ENCODE results near the gene LARP4.
"Not testable (repeated sequence)": the region's sequence is repeated elsewhere in the genome, so short reads cannot be mapped to it uniquely, and the experiment has no call there.

Gene LARP4

GRCh38 chr12:50400638-50401499, at the start of gene LARP4:
LARP4 (plus strand) TSS chr12:50400885; CDS start chr12:50401011, 126 bp downstream.
- peak; percentile 87 to 92 for DNase-seq

GRCh38 chr12:50351120-50352043, 49.3 kb upstream of the LARP4 start:
- DNase-seq: no peak

- no peak for DNase-seq
These were observed 47.3 kb upstream of the LARP4 start for GRCh38 chr12:50353404-50353803.

GRCh38 chr12:50353869-50354593, 46.7 kb upstream of the LARP4 start:
- DNase-seq: no peak

GRCh38 chr12:50354908-50355307, 45.8 kb upstream of the LARP4 start:
- no peak for DNase-seq

- DNase-seq: no peak
These were observed 45.3 kb upstream of the LARP4 start for GRCh38 chr12:50355365-50355764.

GRCh38 chr12:50362671-50363070, 38.0 kb upstream of the LARP4 start:
- DNase-seq: no peak

- DNase-seq: no peak
These were observed 37.5 kb upstream of the LARP4 start for GRCh38 chr12:50363141-50363540.

GRCh38 chr12:50365709-50366406, 34.8 kb upstream of the LARP4 start:
- no peak for DNase-seq

- not testable (repeated sequence) for DNase-seq
These were observed 30.0 kb upstream of the LARP4 start for GRCh38 chr12:50370672-50371071.

GRCh38 chr12:50375802-50376201, 24.9 kb upstream of the LARP4 start:
- no peak for DNase-seq

GRCh38 chr12:50380761-50381325, 19.8 kb upstream of the LARP4 start:
- DNase-seq: no peak

- DNase-seq: no peak
These were observed 13.2 kb upstream of the LARP4 start for GRCh38 chr12:50387487-50387886.

- no peak for DNase-seq
These were observed 12.7 kb upstream of the LARP4 start for GRCh38 chr12:50387972-50388478.

- not testable (repeated sequence) for DNase-seq
These were observed 11.9 kb upstream of the LARP4 start for GRCh38 chr12:50388793-50389192.

- no peak for DNase-seq
These were observed 10.4 kb upstream of the LARP4 start for GRCh38 chr12:50390316-50390741.

- DNase-seq: no peak
These were observed 6.1 kb upstream of the LARP4 start for GRCh38 chr12:50394469-50395029.

GRCh38 chr12:50397117-50397650, 3.5 kb upstream of the LARP4 start:
- DNase-seq: no peak

GRCh38 chr12:50398931-50399330, 1.8 kb upstream of the LARP4 start:
- no peak for DNase-seq

GRCh38 chr12:50400104-50400637, 514 bp upstream of the LARP4 start:
- DNase-seq: no peak
